HG02571 (cell line): Measurements from ENCODE around the gene PRKD1.
"Not testable (repeated sequence)": the region's sequence is repeated elsewhere in the genome, so short reads cannot be mapped to it uniquely, and the experiment has no call there.

Source experiments
- ATAC-seq: cut with Tn5 transposase; IDR thresholded peaks from one replicate; pipeline ENCODE4 v1.9.1; 2021; ENCODE audit warnings: mild to moderate bottlenecking, moderate library complexity; ENCODE audit not compliant: unreplicated experiment

The PRKD1 gene

GRCh38 chr14:29800961-29801360, 126.7 kb downstream of the PRKD1 start:
- ATAC-seq: no peak

- no peak for ATAC-seq
Observed at GRCh38 chr14:29799464-29800095, 128.1 kb downstream of the PRKD1 start.

- no peak for ATAC-seq
Observed at GRCh38 chr14:29798811-29799210, 128.8 kb downstream of the PRKD1 start.

- ATAC-seq: no peak
Observed at GRCh38 chr14:29798108-29798663, 129.5 kb downstream of the PRKD1 start.

- ATAC-seq: no peak
Observed at GRCh38 chr14:29796853-29797252, 130.8 kb downstream of the PRKD1 start.

GRCh38 chr14:29789475-29789874, 138.2 kb downstream of the PRKD1 start:
- no peak for ATAC-seq

- ATAC-seq: no peak
Observed at GRCh38 chr14:29788093-29788492, 139.6 kb downstream of the PRKD1 start.

GRCh38 chr14:29783556-29783955, 144.1 kb downstream of the PRKD1 start:
- ATAC-seq: no peak

GRCh38 chr14:29782041-29782440, 145.6 kb downstream of the PRKD1 start:
- ATAC-seq: no peak

- ATAC-seq: not testable (repeated sequence)
Observed at GRCh38 chr14:29777142-29777541, 150.5 kb downstream of the PRKD1 start.

- ATAC-seq: no peak
Observed at GRCh38 chr14:29773990-29774389, 153.7 kb downstream of the PRKD1 start.

- no peak for ATAC-seq
Observed at GRCh38 chr14:29763342-29763858, 164.2 kb downstream of the PRKD1 start.

- ATAC-seq: peak; percentile 85
Observed at GRCh38 chr14:29759521-29760340, 167.9 kb downstream of the PRKD1 start.

GRCh38 chr14:29757711-29758233, 169.9 kb downstream of the PRKD1 start:
- no peak for ATAC-seq

- ATAC-seq: no peak
Observed at GRCh38 chr14:29757188-29757680, 170.4 kb downstream of the PRKD1 start.

GRCh38 chr14:29756019-29756385, 171.6 kb downstream of the PRKD1 start:
- no peak for ATAC-seq

GRCh38 chr14:29755311-29756018, 172.2 kb downstream of the PRKD1 start:
- no peak for ATAC-seq

GRCh38 chr14:29754134-29754533, 173.5 kb downstream of the PRKD1 start:
- ATAC-seq: no peak

GRCh38 chr14:29752221-29752923, 175.3 kb downstream of the PRKD1 start:
- ATAC-seq: no peak

GRCh38 chr14:29749829-29750228, 177.8 kb downstream of the PRKD1 start:
- ATAC-seq: no peak
